Measurements from ENCODE around the gene PWWP2B. TPM values are rescaled to one million over a fixed set of nuclear protein-coding genes. Genes with fewer than 3 reads are reported as not detected.

Gene PWWP2B
- total and polyA plus RNA-seq, 2 donors (not counting 3 experiments of a cell fraction or from before 2014, with no cell fraction given), result 4.6 to 11.8 TPM

GRCh38 chr10:132452216-132452650, 55.2 kb downstream of the PWWP2B start:
- POLR2A ChIA-PET, result no interaction called here
- no peaks in the 10 kb centered on the region for H3K27me3 ChIP-seq (ENCODE audit: control insufficient read depth in 2 of 2, insufficient read depth in 2 of 2, low read length in 2 of 2)
- no peaks in the 10 kb centered on the region for H3K9me3 ChIP-seq (replicated peaks; ENCODE audit: control insufficient read depth, insufficient read depth, low read length)
- no peak overlapping the region for H3K4me2 ChIP-seq (ENCODE audit: insufficient read depth, low read length)
- H3K79me2 ChIP-seq (ENCODE audit: control insufficient read depth, insufficient read depth, low read length), result no peaks in the 10 kb centered on the region
- H3K36me3 ChIP-seq (ENCODE audit: control insufficient read depth in 2 of 2, extremely low read depth in 1 of 2, insufficient read depth in 2 of 2, low read length in 2 of 2), result no peaks in the 10 kb centered on the region
- H3K4me1 ChIP-seq (ENCODE audit: control insufficient read depth, extremely low read depth, insufficient read depth, low read length), result peaks cover 4% of the 10 kb centered on the region
- no peak overlapping the region for H3K9ac ChIP-seq (replicated peaks; ENCODE audit: extremely low read depth, insufficient read depth, low read length)
- no TSS peak for BruUV-seq (replicated peaks)
- dilution Hi-C loops (cut with MboI; ENCODE audit: extremely low pct_ligation_motif_present, low sequenced_read_pairs), result no loop called here
- no peak for TF ChIP-seq MAX (IDR thresholded peaks at IDR 0.05; ENCODE audit: insufficient read depth, insufficient read length)
- TF ChIP-seq EZH2 (IDR thresholded peaks at IDR 0.05; ENCODE audit: borderline replicate concordance, low read depth, low read length, severe bottlenecking), result no peak
- no peak for TF ChIP-seq POLR2AphosphoS5 (IDR thresholded peaks at IDR 0.05; ENCODE audit: insufficient read depth, low read depth, low read length)
- no peak for TF ChIP-seq POLR2A (IDR thresholded peaks at IDR 0.05; ENCODE audit: low read depth, low read length)
- peak in 1 of 2 donors; percentile 20 for TF ChIP-seq CTCF (IDR thresholded peaks at IDR 0.05; ENCODE audit: extremely low read depth in 1 of 2, insufficient read depth in 1 of 2, low read depth in 1 of 2, low read length in 2 of 2)
- no peak overlapping the region for H3K4me3 ChIP-seq (replicated peaks in 1 of 3; ENCODE audit: insufficient read depth in 1 of 3, low read depth in 1 of 3, low read length in 3 of 3)
- H4K20me1 ChIP-seq (replicated peaks; ENCODE audit: control insufficient read depth, extremely low read depth, insufficient read depth, low read length), result no peaks in the 10 kb centered on the region
- FAIRE-seq, result no peak
- no peaks in the 10 kb centered on the region for H3K9me1 ChIP-seq (replicated peaks; ENCODE audit: control insufficient read depth, extremely low read depth, insufficient read depth, low read length)
- no peak overlapping the region for H2AFZ ChIP-seq (ENCODE audit: low read depth, low read length)
- no peak overlapping the region for H3K27ac ChIP-seq (ENCODE audit: insufficient read depth, low read depth, low read length)
- no peak for DNase-seq (ENCODE audit: low read depth, low spot score)
- intact Hi-C loops (cut with micrococcal nuclease), result no loop called here
- CTCF ChIA-PET, result interaction anchor here (0.9 to 1.5 kb wide), 3 partner anchors 31 to 229 kb away, joined by 3 to 8 read pairs (median 7); partner anchors contain the start of gene PWWP2B
